ENCODE measurements around the gene SCYGR7. TPM values are rescaled to one million over a fixed set of nuclear protein-coding genes. Genes with fewer than 3 reads are reported as not detected.

SCYGR7 gene
- total and polyA plus RNA-seq, 2 donors, result not detected

DNA sequence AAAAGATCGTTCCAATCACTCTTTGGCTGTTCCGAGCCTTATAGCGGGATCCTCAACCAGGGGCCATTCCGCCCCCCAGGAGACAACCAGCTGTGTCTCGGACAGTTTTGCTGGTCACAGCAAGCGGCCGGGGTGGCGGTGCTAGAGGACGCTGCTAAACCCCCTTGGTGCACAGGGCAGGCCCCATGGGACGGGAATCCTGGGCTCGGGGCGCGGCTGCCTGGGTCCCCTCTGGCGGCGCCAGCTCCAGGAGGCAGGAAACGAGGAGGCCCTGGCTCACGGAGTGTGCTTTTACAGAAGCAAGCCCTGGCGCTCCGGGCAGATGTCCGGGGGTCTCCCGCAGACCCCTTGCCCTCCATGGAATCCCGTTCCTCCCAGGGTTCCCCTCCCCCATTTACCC is 39.7 kb downstream of the SCYGR7 start:
- WGBS, result 95% methylated on average over 22 of the region's 22 CpGs
- Histone ChIP-seq H3K27ac (ENCODE audit: low read depth) (no peak overlapping the region), H3K4me1 (ENCODE audit: insufficient read depth) (no peaks in the 10 kb centered on the region), H3K4me3 (ENCODE audit: low read depth, low read length) (no peak overlapping the region), H3K36me3 (ENCODE audit: insufficient read depth) (no peaks in the 10 kb centered on the region)
- no peak for DNase-seq (ENCODE audit: extremely low spot score)

- 77% methylated on average over 5 of the region's 5 CpGs for WGBS
- Histone ChIP-seq H3K27ac (ENCODE audit: low read depth) (no peak overlapping the region), H3K4me1 (ENCODE audit: insufficient read depth) (no peaks in the 10 kb centered on the region), H3K4me3 (ENCODE audit: low read depth, low read length) (no peak overlapping the region), H3K36me3 (ENCODE audit: insufficient read depth) (no peaks in the 10 kb centered on the region)
- DNase-seq (ENCODE audit: extremely low spot score), result no peak
Measured at GRCh38 chr2:227772197-227772661, 44.1 kb downstream of the SCYGR7 start.

GRCh38 chr2:227772932-227773331 is 44.8 kb downstream of the SCYGR7 start:
- no peak for DNase-seq (ENCODE audit: extremely low spot score)
- Histone ChIP-seq H3K27ac (ENCODE audit: low read depth) (no peak overlapping the region), H3K4me1 (ENCODE audit: insufficient read depth) (no peaks in the 10 kb centered on the region), H3K36me3 (ENCODE audit: insufficient read depth) (no peaks in the 10 kb centered on the region), H3K4me3 (ENCODE audit: low read depth, low read length) (no peak overlapping the region)
- 57% methylated on average over 2 of the region's 2 CpGs for WGBS

DNA sequence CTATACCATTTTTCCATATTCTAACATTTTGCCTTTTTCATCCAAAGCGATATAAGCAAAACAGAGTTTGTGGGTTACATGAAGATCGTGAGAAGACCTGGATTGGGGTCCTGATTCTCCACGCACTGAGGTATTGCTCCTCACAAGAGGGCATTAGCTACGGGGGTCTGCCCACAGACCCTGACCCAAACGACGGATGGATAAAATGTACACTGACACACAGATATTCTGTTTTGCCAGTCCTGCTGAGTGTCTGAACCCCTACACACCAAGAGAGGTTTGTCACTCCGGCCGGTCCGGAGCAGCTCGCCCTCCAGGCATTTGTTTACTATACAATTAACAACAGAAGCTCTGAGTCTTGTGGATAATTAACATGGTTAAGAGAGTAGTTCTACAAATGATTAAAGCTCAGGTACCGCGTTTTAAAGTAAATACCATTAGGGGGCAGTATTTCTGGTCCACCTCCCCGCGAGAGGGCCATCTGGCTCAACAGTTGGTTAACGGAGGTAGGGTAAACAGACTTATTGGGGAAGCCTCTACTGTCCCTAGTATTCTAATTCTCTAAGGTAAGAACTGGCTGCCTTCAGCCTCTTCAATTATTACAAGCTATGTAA is 46.0 kb downstream of the SCYGR7 start:
- H3K36me3 ChIP-seq (ENCODE audit: insufficient read depth), result no peaks in the 10 kb centered on the region
- WGBS, result 54% methylated on average over 15 of the region's 15 CpGs

GRCh38 chr2:227774895-227775842 is 47.0 kb downstream of the SCYGR7 start:
- DNase-seq (ENCODE audit: extremely low spot score), result no peak
- no peak overlapping the region for H3K4me3 ChIP-seq (ENCODE audit: low read depth, low read length)
- WGBS, result 82% methylated on average over 6 of the region's 6 CpGs
- no peak overlapping the region for H3K27ac ChIP-seq (ENCODE audit: low read depth)
- H3K4me1 ChIP-seq (ENCODE audit: insufficient read depth), result no peaks in the 10 kb centered on the region
- H3K36me3 ChIP-seq (ENCODE audit: insufficient read depth), result no peaks in the 10 kb centered on the region

More for the DNA sequence above, 46.0 kb downstream of the SCYGR7 start:
- DNase-seq (ENCODE audit: extremely low spot score), result no peak
- Histone ChIP-seq H3K27ac (ENCODE audit: low read depth) (no peak overlapping the region), H3K4me1 (ENCODE audit: insufficient read depth) (no peaks in the 10 kb centered on the region), H3K4me3 (ENCODE audit: low read depth, low read length) (no peak overlapping the region)

Small RNAs within 50 kb of the gene (small RNA-seq; reads per million reads assigned to genes)
- not detected for gene RNA5SP121
- not detected for gene SNRPGP8

Other genes starting within 250 kb of the SCYGR7 start
- not detected for gene SCYGR2, start 129.4 kb upstream of the SCYGR7 start, total RNA-seq
- not detected for gene SCYGR2, start 129.4 kb upstream of the SCYGR7 start, polyA plus RNA-seq
- gene SCYGR3, start 113.5 kb upstream of the SCYGR7 start, total RNA-seq, result not detected
- not detected for gene SCYGR3, start 113.5 kb upstream of the SCYGR7 start, polyA plus RNA-seq
- gene SCYGR4, start 110.8 kb upstream of the SCYGR7 start, total RNA-seq, result not detected
- gene SCYGR4, start 110.8 kb upstream of the SCYGR7 start, polyA plus RNA-seq, result not detected
- not detected for gene SCYGR5, start 61.5 kb upstream of the SCYGR7 start, total RNA-seq
- gene SCYGR5, start 61.5 kb upstream of the SCYGR7 start, polyA plus RNA-seq, result not detected
- 1.4 TPM for gene SLC19A3, start 10.3 kb upstream of the SCYGR7 start, total RNA-seq
- gene SLC19A3, start 10.3 kb upstream of the SCYGR7 start, polyA plus RNA-seq, result 1.4 TPM
- gene SCYGR6, start 3.6 kb upstream of the SCYGR7 start, total RNA-seq, result not detected
- gene SCYGR6, start 3.6 kb upstream of the SCYGR7 start, polyA plus RNA-seq, result not detected
- not detected for gene SCYGR8, start 17.6 kb downstream of the SCYGR7 start, total RNA-seq
- not detected for gene SCYGR8, start 17.6 kb downstream of the SCYGR7 start, polyA plus RNA-seq
- gene CCL20, start 85.5 kb downstream of the SCYGR7 start, total RNA-seq, result not detected
- 1.5 TPM for gene CCL20, start 85.5 kb downstream of the SCYGR7 start, polyA plus RNA-seq
- gene DAW1, start 143.3 kb downstream of the SCYGR7 start, total RNA-seq, result 0.16 TPM
- gene DAW1, start 143.3 kb downstream of the SCYGR7 start, polyA plus RNA-seq, result not detected

Measured in urinary bladder (tissue), 4 donors.